ENCODE results near the gene RPL14. TPM values are rescaled to one million over a fixed set of nuclear protein-coding genes. Genes with fewer than 3 reads are reported as not detected.

RPL14 gene
- total RNA-seq, 1 donor from 2014 or later: 901 TPM

GRCh38 chr3:40470701-40471100 lies 13.6 kb downstream of the RPL14 start:
- Histone ChIP-seq H3K4me3 (no peak overlapping the region), H3K4me1 (no peaks in the 10 kb centered on the region), H3K9me3 (replicated peaks) (no peaks in the 10 kb centered on the region), H3K27me3 (ENCODE audit: low read depth) (no peaks in the 10 kb centered on the region), H3K36me3 (no peaks in the 10 kb centered on the region), H3K27ac (replicated peaks) (no peak overlapping the region)
- intact Hi-C loops (cut with micrococcal nuclease): no loop called here
- DNase-seq: no peak
- TF ChIP-seq CTCF (IDR thresholded peaks at IDR 0.05; ENCODE audit: borderline replicate concordance): no peak

GRCh38 chr3:40476478-40477470 lies 19.6 kb downstream of the RPL14 start, which contains the start of gene ZNF619:
Gene ZNF619, plus strand, starts transcription at chr3:40477122. Its CDS starts 858 bp downstream, at chr3:40477980.
- peak; percentile 76 for DNase-seq
- Histone ChIP-seq H3K36me3 (peaks cover 32% of the 10 kb centered on the region), H3K4me1 (peaks cover 19% of the 10 kb centered on the region), H3K9me3 (replicated peaks) (no peaks in the 10 kb centered on the region), H3K27me3 (ENCODE audit: low read depth) (no peaks in the 10 kb centered on the region), H3K4me3 (peak within 1 kb of the TSS; percentile 88), H3K27ac (replicated peaks) (peak within 1 kb of the TSS; percentile 80)
- TF ChIP-seq CTCF (IDR thresholded peaks at IDR 0.05; ENCODE audit: borderline replicate concordance): no peak
- intact Hi-C loops (cut with micrococcal nuclease): no loop called here

- peaks cover 41% of the 10 kb centered on the region for H3K36me3 ChIP-seq
- H3K4me1 ChIP-seq: peaks cover 19% of the 10 kb centered on the region
- intact Hi-C loops (cut with micrococcal nuclease): no loop called here
- H3K4me3 ChIP-seq: peak overlapping the region; percentile 88
- H3K27me3 ChIP-seq (ENCODE audit: low read depth): no peaks in the 10 kb centered on the region
- H3K9me3 ChIP-seq (replicated peaks): no peaks in the 10 kb centered on the region
- DNase-seq: no peak
- H3K27ac ChIP-seq (replicated peaks): peak overlapping the region; percentile 80
- TF ChIP-seq CTCF (IDR thresholded peaks at IDR 0.05; ENCODE audit: borderline replicate concordance): no peak
Measured at GRCh38 chr3:40477666-40478065, 20.5 kb downstream of the RPL14 start.

- no peaks in the 10 kb centered on the region for H3K27me3 ChIP-seq (ENCODE audit: low read depth)
- intact Hi-C loops (cut with micrococcal nuclease): no loop called here
- no peak for DNase-seq
- TF ChIP-seq CTCF (IDR thresholded peaks at IDR 0.05; ENCODE audit: borderline replicate concordance): no peak
- peaks cover 74% of the 10 kb centered on the region for H3K36me3 ChIP-seq
- H3K4me1 ChIP-seq: no peaks in the 10 kb centered on the region
- H3K9me3 ChIP-seq (replicated peaks): peaks cover 35% of the 10 kb centered on the region
- no peak overlapping the region for H3K4me3 ChIP-seq
- H3K27ac ChIP-seq (replicated peaks): no peak overlapping the region
Measured at GRCh38 chr3:40487172-40487571, 30.0 kb downstream of the RPL14 start.

- intact Hi-C loops (cut with micrococcal nuclease): no loop called here
- H3K27me3 ChIP-seq (ENCODE audit: low read depth): no peaks in the 10 kb centered on the region
- no peak overlapping the region for H3K4me3 ChIP-seq
- peaks cover 33% of the 10 kb centered on the region for H3K9me3 ChIP-seq (replicated peaks)
- TF ChIP-seq CTCF (IDR thresholded peaks at IDR 0.05; ENCODE audit: borderline replicate concordance): no peak
- H3K27ac ChIP-seq (replicated peaks): no peak overlapping the region
- H3K4me1 ChIP-seq: no peaks in the 10 kb centered on the region
- DNase-seq: no peak
- peaks cover 36% of the 10 kb centered on the region for H3K36me3 ChIP-seq
Measured at GRCh38 chr3:40490916-40491315, 33.8 kb downstream of the RPL14 start.
